GM12872 (cell line): ENCODE data around the gene C3orf52.

Experiments used
- TF ChIP-seq, protein P1 (sequence below): IDR thresholded peaks from 3 replicates; pipeline ENCODE4 v1.5.1; 2011; ENCODE audit warnings: low read depth, mild to moderate bottlenecking, low read length, moderate library complexity; ENCODE audit not compliant: insufficient read depth

Gene C3orf52

DNA sequence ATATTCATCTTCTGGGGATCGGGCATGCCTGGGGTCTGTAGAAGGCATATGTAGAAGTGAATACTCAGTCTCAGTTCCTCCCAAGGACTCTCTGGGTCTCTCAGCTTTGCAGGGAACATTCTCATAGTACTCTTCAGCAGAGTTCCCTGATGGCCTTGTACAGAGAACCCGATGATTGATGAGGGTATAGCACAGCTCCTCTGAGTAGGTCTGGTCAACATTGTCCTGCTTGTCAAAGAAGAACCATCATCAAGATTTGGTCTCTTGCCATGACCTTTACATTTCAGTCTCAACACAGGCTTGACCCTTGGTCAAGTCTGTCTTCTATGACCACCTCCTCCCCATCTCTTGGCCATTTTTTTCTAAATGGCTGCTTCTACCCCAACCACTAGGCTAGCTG lies 37.4 kb downstream of the C3orf52 start:
- TF ChIP-seq, protein P1, sequence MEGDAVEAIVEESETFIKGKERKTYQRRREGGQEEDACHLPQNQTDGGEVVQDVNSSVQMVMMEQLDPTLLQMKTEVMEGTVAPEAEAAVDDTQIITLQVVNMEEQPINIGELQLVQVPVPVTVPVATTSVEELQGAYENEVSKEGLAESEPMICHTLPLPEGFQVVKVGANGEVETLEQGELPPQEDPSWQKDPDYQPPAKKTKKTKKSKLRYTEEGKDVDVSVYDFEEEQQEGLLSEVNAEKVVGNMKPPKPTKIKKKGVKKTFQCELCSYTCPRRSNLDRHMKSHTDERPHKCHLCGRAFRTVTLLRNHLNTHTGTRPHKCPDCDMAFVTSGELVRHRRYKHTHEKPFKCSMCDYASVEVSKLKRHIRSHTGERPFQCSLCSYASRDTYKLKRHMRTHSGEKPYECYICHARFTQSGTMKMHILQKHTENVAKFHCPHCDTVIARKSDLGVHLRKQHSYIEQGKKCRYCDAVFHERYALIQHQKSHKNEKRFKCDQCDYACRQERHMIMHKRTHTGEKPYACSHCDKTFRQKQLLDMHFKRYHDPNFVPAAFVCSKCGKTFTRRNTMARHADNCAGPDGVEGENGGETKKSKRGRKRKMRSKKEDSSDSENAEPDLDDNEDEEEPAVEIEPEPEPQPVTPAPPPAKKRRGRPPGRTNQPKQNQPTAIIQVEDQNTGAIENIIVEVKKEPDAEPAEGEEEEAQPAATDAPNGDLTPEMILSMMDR: no peak

DNA sequence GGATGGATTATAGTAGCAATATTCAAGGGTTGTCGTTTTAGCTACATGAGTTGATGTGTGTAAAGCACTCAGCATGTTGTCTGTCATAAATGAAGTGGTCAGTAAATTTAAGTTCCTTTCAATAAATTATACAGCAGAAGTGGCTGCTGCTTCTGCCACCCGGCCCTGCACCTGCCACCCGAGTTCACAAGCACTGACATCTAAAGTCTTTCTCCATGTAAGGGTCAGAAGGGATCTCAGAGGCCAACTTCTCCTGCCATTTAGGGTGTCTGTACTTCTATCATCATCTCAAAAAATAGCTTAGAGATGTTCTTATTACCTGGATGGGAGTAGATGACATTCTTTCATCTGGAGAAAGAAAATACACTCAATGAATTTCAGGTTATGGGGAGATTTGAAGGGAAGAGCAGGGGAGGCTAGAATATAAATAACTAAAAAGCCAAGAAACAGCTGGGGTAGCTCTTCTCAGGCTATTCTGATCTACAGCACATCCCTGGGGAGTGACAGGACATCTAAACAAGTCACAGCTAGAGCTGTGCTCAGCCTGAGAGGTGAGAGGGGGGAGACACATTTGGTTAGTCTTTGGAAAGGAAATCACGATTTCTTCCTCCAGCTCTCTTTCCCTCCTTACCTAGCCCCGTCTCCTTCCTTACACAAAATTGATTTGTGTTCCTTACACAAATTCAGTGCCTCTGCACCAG lies 38.9 kb downstream of the C3orf52 start:
- TF ChIP-seq, protein P1: no peak

DNA sequence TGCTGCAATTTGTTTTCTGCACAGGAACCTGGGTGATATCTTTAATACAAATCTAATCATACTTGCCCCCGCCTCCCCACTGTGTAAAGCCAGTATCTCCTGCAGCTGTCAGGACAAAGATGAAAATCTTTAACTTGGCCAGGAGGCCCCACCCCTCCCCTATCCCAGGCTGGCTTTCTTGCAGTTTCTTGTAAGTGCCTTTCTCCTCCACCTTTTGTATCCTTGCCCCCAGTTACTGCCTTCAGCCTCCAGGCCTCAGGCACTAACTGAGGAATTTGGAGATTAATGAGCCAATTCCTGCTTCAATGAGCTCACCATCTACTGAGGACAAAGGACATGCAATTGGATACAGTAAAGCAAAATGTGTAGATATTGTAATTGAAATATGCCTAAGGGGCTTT lies 40.3 kb downstream of the C3orf52 start:
- TF ChIP-seq, protein P1: no peak

DNA sequence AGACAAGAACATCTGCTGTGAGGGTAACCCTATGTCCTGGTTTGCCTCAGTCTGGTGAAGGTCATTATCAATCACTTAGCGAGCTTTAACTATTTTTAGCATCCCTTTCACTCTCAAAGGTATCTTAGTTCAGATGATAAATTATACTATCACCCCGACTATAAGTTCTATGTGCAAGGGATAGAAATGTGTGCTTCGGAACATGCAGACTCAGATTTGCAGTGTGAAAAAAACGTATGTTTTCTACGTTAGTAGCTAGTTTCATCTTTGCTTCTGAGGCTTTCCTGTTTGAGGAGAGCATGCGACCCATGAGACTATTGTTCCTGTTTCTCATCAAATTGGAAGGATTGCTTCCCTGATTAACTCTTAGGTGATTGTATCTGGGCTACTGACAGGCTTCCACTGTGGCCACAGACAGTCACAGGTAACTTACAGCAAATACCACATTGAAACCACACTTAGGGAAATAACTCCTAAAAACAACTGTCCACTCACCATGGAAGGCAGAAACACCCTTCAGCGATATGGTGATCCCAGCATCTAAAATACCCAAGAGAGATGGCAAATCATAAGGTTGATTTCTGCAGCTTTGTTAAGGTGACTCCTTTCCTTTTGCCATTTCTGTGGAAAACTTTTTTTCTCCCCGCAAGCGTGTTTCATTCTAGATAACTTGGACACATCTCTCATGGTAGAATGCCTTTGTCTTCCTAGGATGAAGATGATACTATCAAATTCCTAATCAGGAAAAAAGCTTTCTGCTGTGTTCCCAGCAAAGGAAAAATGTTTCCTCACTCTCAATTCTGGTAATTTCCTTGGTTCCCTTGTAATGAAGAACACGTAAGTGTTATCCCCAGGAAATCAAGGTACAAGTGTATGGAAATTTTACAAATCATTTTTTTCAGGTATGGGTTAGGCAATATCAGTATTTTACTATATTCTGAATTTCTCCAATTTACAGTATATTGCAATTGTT lies 41.6 kb downstream of the C3orf52 start:
- TF ChIP-seq, protein P1: no peak

DNA sequence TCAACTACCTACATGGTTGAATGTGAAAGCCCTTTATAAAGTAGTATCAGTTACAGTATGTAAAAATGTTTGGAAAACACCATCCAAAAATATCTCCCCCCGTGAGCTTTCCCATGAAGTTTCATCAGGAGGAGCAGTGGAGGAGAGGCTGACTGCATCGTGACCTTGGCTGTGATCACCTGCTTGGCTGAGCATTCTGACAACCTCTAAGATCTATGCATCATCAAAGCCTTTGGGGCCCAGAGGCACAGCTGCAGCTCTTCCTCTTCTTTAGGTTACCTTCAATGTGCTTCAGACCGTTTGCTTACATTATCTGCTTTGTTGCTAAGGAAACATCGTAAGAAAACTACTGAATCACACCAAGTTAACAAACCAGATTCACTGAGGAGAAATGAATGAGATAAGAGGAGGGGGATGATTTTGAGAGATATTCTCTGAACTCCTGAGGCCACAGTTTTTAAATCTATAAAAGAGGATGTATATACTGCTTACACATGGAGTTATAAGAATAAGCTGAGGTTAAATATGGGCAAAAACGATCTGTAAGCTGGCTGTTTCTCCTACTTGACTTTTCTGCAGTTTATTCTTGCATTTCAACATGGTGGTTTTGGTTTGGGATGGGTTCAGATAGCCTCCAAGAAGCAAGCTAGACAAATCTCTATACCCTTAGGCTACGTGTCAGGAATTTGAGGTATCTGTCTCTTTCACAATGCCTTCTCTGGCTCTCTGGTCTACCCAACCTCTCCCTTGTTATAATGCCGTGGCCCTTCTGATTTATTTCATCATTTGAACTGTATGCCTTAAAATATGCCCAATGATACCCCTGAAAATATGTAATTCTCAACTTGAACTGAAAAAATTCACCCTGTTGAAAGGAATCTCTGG lies 42.9 kb downstream of the C3orf52 start:
- TF ChIP-seq, protein P1: no peak

DNA sequence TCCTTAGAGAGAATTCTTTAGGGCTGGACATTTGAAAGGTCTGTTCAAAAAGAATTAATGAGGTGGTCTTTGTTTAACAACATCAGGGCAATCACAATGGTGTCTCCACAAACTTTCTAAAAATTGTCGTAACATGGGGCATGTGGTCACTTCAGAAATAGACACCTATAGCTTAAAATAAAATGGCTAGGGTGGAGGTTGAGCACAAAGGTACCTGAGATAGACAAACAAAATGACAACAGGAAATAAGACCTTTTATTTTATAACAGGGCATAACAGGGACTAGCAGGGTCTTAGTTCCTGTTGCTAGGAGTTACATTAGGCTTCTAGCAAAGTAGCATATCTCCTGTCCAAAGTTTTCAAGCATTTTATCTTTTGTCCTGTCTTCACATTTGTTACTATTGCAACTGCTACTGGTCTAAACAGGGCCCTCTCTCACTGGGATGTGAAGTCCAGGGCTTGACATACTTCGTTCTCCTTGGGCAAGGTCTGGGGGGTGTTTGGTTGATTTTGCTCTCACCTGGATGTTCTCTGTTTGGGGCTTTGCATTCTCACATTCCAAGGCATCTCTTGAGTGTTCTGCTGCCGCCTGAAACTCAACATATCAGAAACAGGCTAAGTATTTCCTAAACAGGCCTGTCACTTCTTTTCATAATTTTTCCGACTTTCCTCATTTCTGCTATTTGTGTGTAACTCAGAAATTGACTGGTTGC lies 43.9 kb downstream of the C3orf52 start:
- TF ChIP-seq, protein P1: no peak

DNA sequence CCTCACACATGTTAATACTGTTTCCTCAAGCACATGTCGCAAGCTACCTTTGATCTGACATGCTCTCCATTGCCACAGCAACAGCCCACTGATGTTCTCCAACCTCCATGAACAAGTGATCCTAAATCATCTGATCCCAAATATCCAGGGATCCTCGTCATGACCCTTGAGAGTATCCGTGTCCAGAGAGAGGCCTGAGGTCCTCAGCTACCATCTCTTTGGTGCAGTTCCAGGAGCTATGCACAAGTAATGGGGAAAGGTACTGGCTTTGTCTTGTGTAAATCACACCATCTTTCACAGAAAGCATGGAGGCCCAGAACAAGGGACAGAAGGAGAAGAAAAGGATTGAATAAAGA lies 44.4 kb downstream of the C3orf52 start:
- TF ChIP-seq, protein P1: no peak
